HEK293 (cell line): ENCODE data around the gene HILPDA.
A peak's percentile ranks its signal among the peaks of the same experiment; 100 is the strongest.

ENCODE experiments used
- HOXC10 ChIP-seq: sonication (generic); formaldehyde crosslinking; IDR thresholded peaks from 2 replicates; pipeline ENCODE4 v1.8.1; 2023; ENCODE audit warnings: mild to moderate bottlenecking, missing genetic modification reagents
- KLF1 ChIP-seq: fragments of 450-650 bp; formaldehyde crosslinking; IDR thresholded peaks from 2 replicates; pipeline ENCODE4 v1.5.1; 2016; ENCODE audit warnings: missing biosample characterization, missing genetic modification characterization
- PATZ1 ChIP-seq: fragments of 450-650 bp; formaldehyde crosslinking; IDR thresholded peaks from 2 replicates; pipeline ENCODE4 v1.5.1; 2016; ENCODE audit warnings: missing biosample characterization, missing genetic modification characterization
- ZBTB10 ChIP-seq: fragments of 450-650 bp; formaldehyde crosslinking; IDR thresholded peaks from 2 replicates; pipeline ENCODE4 v1.5.1; 2016; ENCODE audit warnings: missing biosample characterization, missing genetic modification characterization
- ZBTB48 ChIP-seq: fragments of 450-650 bp; formaldehyde crosslinking; IDR thresholded peaks from 2 replicates; pipeline ENCODE4 v1.5.1; 2016; ENCODE audit warnings: missing biosample characterization, missing genetic modification characterization
- ZBTB49 ChIP-seq: fragments of 450-650 bp; formaldehyde crosslinking; IDR thresholded peaks from 2 replicates; pipeline ENCODE4 v1.5.1; 2016; ENCODE audit warnings: missing biosample characterization, missing genetic modification characterization, low read depth
- ZNF2 ChIP-seq: fragments of 450-650 bp; formaldehyde crosslinking; IDR thresholded peaks from 2 replicates; pipeline ENCODE4 v1.5.1; 2016; ENCODE audit warnings: missing biosample characterization, missing genetic modification characterization
- ZNF211 ChIP-seq: fragments of 450-650 bp; formaldehyde crosslinking; IDR thresholded peaks from 2 replicates; pipeline ENCODE4 v1.5.1; 2016; ENCODE audit warnings: low read depth, missing biosample characterization, missing genetic modification characterization
- ZNF280C ChIP-seq: fragments of 450-650 bp; formaldehyde crosslinking; IDR thresholded peaks from 2 replicates; pipeline ENCODE4 v1.5.1; 2016; ENCODE audit warnings: missing biosample characterization, missing genetic modification characterization
- ZNF335 ChIP-seq: fragments of 450-650 bp; formaldehyde crosslinking; conservative IDR thresholded peaks from 2 replicates; pipeline ENCODE4 v1.5.1; 2016; ENCODE audit warnings: missing biosample characterization, missing genetic modification characterization
- ZNF362 ChIP-seq: fragments of 450-650 bp; formaldehyde crosslinking; IDR thresholded peaks from 2 replicates; pipeline ENCODE4 v1.5.1; 2016; ENCODE audit warnings: missing biosample characterization, missing genetic modification characterization
- ZNF37A ChIP-seq: fragments of 450-650 bp; IDR thresholded peaks from 2 replicates; pipeline ENCODE4 v1.5.1; 2018; ENCODE audit warnings: missing biosample characterization, missing genetic modification characterization
- ZNF394 ChIP-seq: fragments of 450-650 bp; formaldehyde crosslinking; IDR thresholded peaks from 2 replicates; pipeline ENCODE4 v1.5.1; 2016; ENCODE audit warnings: missing biosample characterization, missing genetic modification characterization, mild to moderate bottlenecking, moderate library complexity, borderline replicate concordance
- ZNF416 ChIP-seq: fragments of 450-650 bp; formaldehyde crosslinking; IDR thresholded peaks from 2 replicates; pipeline ENCODE4 v1.5.1; 2016; ENCODE audit warnings: missing biosample characterization, missing genetic modification characterization
- ZNF513 ChIP-seq: fragments of 450-650 bp; IDR thresholded peaks from 2 replicates; pipeline ENCODE4 v1.5.1; 2018; ENCODE audit warnings: missing biosample characterization, missing genetic modification characterization
- ZNF544 ChIP-seq: fragments of 450-650 bp; formaldehyde crosslinking; IDR thresholded peaks from 2 replicates; pipeline ENCODE4 v1.5.0; 2017; ENCODE audit warnings: missing biosample characterization, missing genetic modification characterization
- ZNF555 ChIP-seq: fragments of 450-650 bp; formaldehyde crosslinking; conservative IDR thresholded peaks from 2 replicates; pipeline ENCODE4 v1.5.1; 2017; ENCODE audit warnings: missing biosample characterization, mild to moderate bottlenecking, missing genetic modification characterization, inconsistent platforms
- ZNF571 ChIP-seq: fragments of 450-650 bp; formaldehyde crosslinking; IDR thresholded peaks from 2 replicates; pipeline ENCODE4 v1.5.0; 2017; ENCODE audit warnings: missing biosample characterization, missing genetic modification characterization
- ZNF585B ChIP-seq: fragments of 450-650 bp; formaldehyde crosslinking; IDR thresholded peaks from 2 replicates; pipeline ENCODE4 v1.5.1; 2016; ENCODE audit warnings: missing biosample characterization, missing genetic modification characterization
- ZNF610 ChIP-seq: fragments of 450-650 bp; formaldehyde crosslinking; IDR thresholded peaks from 2 replicates; pipeline ENCODE4 v1.5.1; 2016; ENCODE audit warnings: missing biosample characterization, missing genetic modification characterization, borderline replicate concordance
- ZNF692 ChIP-seq: fragments of 450-650 bp; formaldehyde crosslinking; IDR thresholded peaks from 2 replicates; pipeline ENCODE4 v1.5.1; 2016; ENCODE audit warnings: missing biosample characterization, missing genetic modification characterization
- ZNF701 ChIP-seq: fragments of 450-650 bp; formaldehyde crosslinking; IDR thresholded peaks from 2 replicates; pipeline ENCODE4 v1.5.1; 2016; ENCODE audit warnings: missing biosample characterization, missing genetic modification characterization

HILPDA gene

GRCh38 chr7:128409596-128410450 is 45.9 kb upstream of the HILPDA start, which contains the start of gene IMPDH1 (continued):
- TF ChIP-seq ZNF701 (tag by site-specific recombination) (no peak), ZNF2 (tag by site-specific recombination) (peak; percentile 58), ZNF571 (no peak), ZNF610 (tag by site-specific recombination) (peak; percentile 75), ZBTB10 (tag by site-specific recombination) (peak; percentile 45; the same call in 1 of the 2 replicates), ZNF362 (tag by site-specific recombination) (no peak), ZNF692 (peak; percentile 20; the same call in 1 of the 2 replicates), PATZ1 (peak; percentile 83), ZNF280C (no peak), ZNF544 (tag by site-specific recombination) (no peak), ZBTB48 (tag by site-specific recombination) (peak; percentile 86), ZNF585B (no peak), HOXC10 (no peak), KLF1 (tag by site-specific recombination) (peak; percentile 64), ZNF37A (tag by site-specific recombination) (no peak; the same call in 1 of the 2 replicates), ZNF513 (tag by site-specific recombination) (no peak), ZNF416 (no peak), ZNF211 (tag by site-specific recombination) (no peak), ZBTB49 (tag by site-specific recombination) (no peak), ZNF335 (tag by site-specific recombination) (peak; percentile 96), ZNF555 (tag by site-specific recombination) (no peak), ZNF394 (tag by site-specific recombination) (peak; percentile 95)
